ENCODE measurements around the gene SBNO1.

SBNO1 gene

DNA sequence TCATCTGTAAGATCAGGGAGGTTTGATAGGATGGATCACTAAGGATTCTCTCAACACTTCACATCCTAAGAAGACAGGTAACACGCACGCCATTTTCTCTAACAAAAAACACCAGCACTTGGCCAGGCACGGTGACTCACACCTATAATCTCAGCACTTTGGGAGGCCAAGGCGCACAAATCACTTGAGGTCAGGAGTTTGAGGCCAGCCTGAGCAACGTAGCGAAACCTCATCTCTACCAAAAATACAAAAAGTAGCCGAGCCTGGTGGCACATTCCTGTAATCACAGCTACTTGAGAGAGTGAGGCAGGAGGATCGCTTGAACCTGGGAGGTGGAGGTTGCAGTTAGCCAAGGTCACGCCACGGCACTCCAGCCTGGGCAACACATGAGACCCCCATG lies 82.5 kb downstream of the SBNO1 start:
- no peaks in the 10 kb centered on the region for H3K27me3 ChIP-seq (ENCODE audit: control insufficient read depth in 2 of 2, insufficient read depth in 2 of 2, low read length in 2 of 2)
- H3K9me3 ChIP-seq (ENCODE audit: control insufficient read depth in 2 of 2, low read length in 2 of 2) = no peaks in the 10 kb centered on the region
- no peaks in the 10 kb centered on the region for H3K4me1 ChIP-seq (ENCODE audit: control insufficient read depth in 2 of 2, insufficient read depth in 2 of 2, low read length in 2 of 2)
- H3K36me3 ChIP-seq (ENCODE audit: control insufficient read depth in 2 of 2, insufficient read depth in 2 of 2, low read length in 2 of 2) = no peaks in the 10 kb centered on the region
- H3K27ac ChIP-seq (ENCODE audit: low read depth in 2 of 2, low read length in 2 of 2) = no peak overlapping the region
- H3K4me3 ChIP-seq (ENCODE audit: low read length in 2 of 2) = no peak overlapping the region
- no peak overlapping the region for H3K9ac ChIP-seq (ENCODE audit: low read depth in 1 of 2, low read length in 2 of 2)

DNA sequence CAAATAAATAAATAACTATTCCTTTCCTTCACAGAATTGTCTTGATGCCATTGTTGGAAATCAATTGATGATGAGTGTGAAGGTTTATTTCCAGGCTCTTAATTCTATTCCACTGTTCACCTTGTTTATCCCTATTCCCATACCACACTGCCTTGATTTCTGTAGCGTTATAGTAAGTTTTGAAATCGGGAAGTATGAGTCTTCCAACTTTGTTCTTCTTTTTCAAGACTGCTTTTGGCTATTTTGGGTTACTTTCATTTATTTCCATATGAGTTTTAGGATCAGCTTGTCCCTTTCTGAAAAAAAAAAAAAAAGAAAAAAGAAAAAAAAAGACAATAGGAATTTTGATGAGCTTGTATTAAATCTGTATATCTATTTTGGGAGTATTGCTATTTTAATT lies 83.7 kb downstream of the SBNO1 start:
- Histone ChIP-seq H3K9ac (ENCODE audit: low read depth in 1 of 2, low read length in 2 of 2) (no peak overlapping the region), H3K4me1 (ENCODE audit: control insufficient read depth in 2 of 2, insufficient read depth in 2 of 2, low read length in 2 of 2) (no peaks in the 10 kb centered on the region), H3K9me3 (ENCODE audit: control insufficient read depth in 2 of 2, low read length in 2 of 2) (no peaks in the 10 kb centered on the region), H3K27me3 (ENCODE audit: control insufficient read depth in 2 of 2, insufficient read depth in 2 of 2, low read length in 2 of 2) (no peaks in the 10 kb centered on the region), H3K36me3 (ENCODE audit: control insufficient read depth in 2 of 2, insufficient read depth in 2 of 2, low read length in 2 of 2) (no peaks in the 10 kb centered on the region), H3K27ac (ENCODE audit: low read depth in 2 of 2, low read length in 2 of 2) (no peak overlapping the region), H3K4me3 (ENCODE audit: low read length in 2 of 2) (no peak overlapping the region)

- Histone ChIP-seq H3K4me3 (ENCODE audit: low read length in 2 of 2) (no peak overlapping the region), H3K4me1 (ENCODE audit: control insufficient read depth in 2 of 2, insufficient read depth in 2 of 2, low read length in 2 of 2) (no peaks in the 10 kb centered on the region), H3K9ac (ENCODE audit: low read depth in 1 of 2, low read length in 2 of 2) (no peak overlapping the region), H3K36me3 (ENCODE audit: control insufficient read depth in 2 of 2, insufficient read depth in 2 of 2, low read length in 2 of 2) (no peaks in the 10 kb centered on the region), H3K27me3 (ENCODE audit: control insufficient read depth in 2 of 2, insufficient read depth in 2 of 2, low read length in 2 of 2) (no peaks in the 10 kb centered on the region), H3K9me3 (ENCODE audit: control insufficient read depth in 2 of 2, low read length in 2 of 2) (no peaks in the 10 kb centered on the region), H3K27ac (ENCODE audit: low read depth in 2 of 2, low read length in 2 of 2) (peak overlapping the region in 1 of 2 donors; percentile 37)
These were observed 86.5 kb downstream of the SBNO1 start for GRCh38 chr12:123278101-123278627.

GRCh38 chr12:123273166-123273565 lies 91.5 kb downstream of the SBNO1 start:
- H3K4me3 ChIP-seq (ENCODE audit: low read length in 2 of 2) = no peak overlapping the region
- no peaks in the 10 kb centered on the region for H3K36me3 ChIP-seq (ENCODE audit: control insufficient read depth in 2 of 2, insufficient read depth in 2 of 2, low read length in 2 of 2)
- H3K9ac ChIP-seq (ENCODE audit: low read depth in 1 of 2, low read length in 2 of 2) = no peak overlapping the region
- no peak overlapping the region for H3K27ac ChIP-seq (ENCODE audit: low read depth in 2 of 2, low read length in 2 of 2)
- H3K27me3 ChIP-seq (ENCODE audit: control insufficient read depth in 2 of 2, insufficient read depth in 2 of 2, low read length in 2 of 2) = no peaks in the 10 kb centered on the region
- peaks cover 6 to 17% of the 10 kb centered on the region in 2 donors for H3K4me1 ChIP-seq (ENCODE audit: control insufficient read depth in 2 of 2, insufficient read depth in 2 of 2, low read length in 2 of 2)
- no peaks in the 10 kb centered on the region for H3K9me3 ChIP-seq (ENCODE audit: control insufficient read depth in 2 of 2, low read length in 2 of 2)

GRCh38 chr12:123271001-123271668 lies 93.5 kb downstream of the SBNO1 start:
- no peaks in the 10 kb centered on the region for H3K9me3 ChIP-seq (ENCODE audit: control insufficient read depth in 2 of 2, low read length in 2 of 2)
- peaks cover 6 to 17% of the 10 kb centered on the region in 2 donors for H3K4me1 ChIP-seq (ENCODE audit: control insufficient read depth in 2 of 2, insufficient read depth in 2 of 2, low read length in 2 of 2)
- H3K9ac ChIP-seq (ENCODE audit: low read depth in 1 of 2, low read length in 2 of 2) = peak overlapping the region in 1 of 2 donors; percentile 74
- H3K27me3 ChIP-seq (ENCODE audit: control insufficient read depth in 2 of 2, insufficient read depth in 2 of 2, low read length in 2 of 2) = no peaks in the 10 kb centered on the region
- H3K4me3 ChIP-seq (ENCODE audit: low read length in 2 of 2) = peak overlapping the region; percentile 65 to 74
- peak overlapping the region in 1 of 2 donors; percentile 51 for H3K27ac ChIP-seq (ENCODE audit: low read depth in 2 of 2, low read length in 2 of 2)
- peaks cover 0 to 6% of the 10 kb centered on the region in 2 donors for H3K36me3 ChIP-seq (ENCODE audit: control insufficient read depth in 2 of 2, insufficient read depth in 2 of 2, low read length in 2 of 2)

DNA sequence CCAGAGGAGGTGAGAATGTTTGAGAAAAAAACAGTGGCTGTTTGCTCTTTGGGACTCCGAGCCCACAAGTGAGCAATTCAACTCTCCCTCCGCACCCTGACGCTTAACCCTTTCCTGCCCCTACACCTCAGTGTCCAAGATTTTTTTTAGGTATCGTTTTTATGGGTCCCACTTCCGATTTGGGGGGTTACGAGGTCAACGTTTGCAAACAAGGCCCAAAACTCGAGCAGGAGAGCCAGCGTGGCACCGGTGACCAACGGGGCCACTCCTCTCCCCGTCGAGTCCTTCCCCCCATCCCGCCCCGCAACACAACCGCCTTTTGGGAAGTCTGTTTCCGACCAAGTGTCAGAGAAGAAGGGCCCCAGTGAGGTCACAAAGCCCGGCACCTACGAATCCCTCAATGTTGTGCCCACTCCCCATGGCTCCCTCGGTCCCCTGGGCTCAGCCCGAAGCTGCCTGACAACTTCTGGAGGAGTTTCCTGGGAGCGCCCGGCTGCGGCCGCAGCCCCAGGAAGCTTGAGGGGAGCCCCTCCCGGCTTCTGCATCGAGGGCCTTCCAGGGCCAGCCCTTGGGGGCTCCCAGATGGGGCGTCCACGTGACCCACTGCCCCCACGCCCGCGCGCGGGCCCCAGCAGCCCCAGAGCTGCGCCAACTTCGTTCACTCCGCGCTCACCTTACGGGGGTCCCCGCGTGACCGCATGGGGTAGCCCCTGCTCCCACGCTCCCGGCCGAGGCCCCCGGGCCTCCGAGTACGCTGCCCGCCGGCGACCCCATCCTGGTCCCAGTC lies 94.2 kb downstream of the SBNO1 start:
- Histone ChIP-seq H3K4me3 (ENCODE audit: low read length in 2 of 2) (peak overlapping the region; percentile 65 to 74), H3K9ac (ENCODE audit: low read depth in 1 of 2, low read length in 2 of 2) (peak overlapping the region; percentile 66 to 74), H3K27ac (ENCODE audit: low read depth in 2 of 2, low read length in 2 of 2) (peak overlapping the region; percentile 51 to 70), H3K9me3 (ENCODE audit: control insufficient read depth in 2 of 2, low read length in 2 of 2) (no peaks in the 10 kb centered on the region), H3K36me3 (ENCODE audit: control insufficient read depth in 2 of 2, insufficient read depth in 2 of 2, low read length in 2 of 2) (peaks cover 2 to 6% of the 10 kb centered on the region in 2 donors), H3K4me1 (ENCODE audit: control insufficient read depth in 2 of 2, insufficient read depth in 2 of 2, low read length in 2 of 2) (peaks cover 6 to 17% of the 10 kb centered on the region in 2 donors), H3K27me3 (ENCODE audit: control insufficient read depth in 2 of 2, insufficient read depth in 2 of 2, low read length in 2 of 2) (no peaks in the 10 kb centered on the region)

DNA sequence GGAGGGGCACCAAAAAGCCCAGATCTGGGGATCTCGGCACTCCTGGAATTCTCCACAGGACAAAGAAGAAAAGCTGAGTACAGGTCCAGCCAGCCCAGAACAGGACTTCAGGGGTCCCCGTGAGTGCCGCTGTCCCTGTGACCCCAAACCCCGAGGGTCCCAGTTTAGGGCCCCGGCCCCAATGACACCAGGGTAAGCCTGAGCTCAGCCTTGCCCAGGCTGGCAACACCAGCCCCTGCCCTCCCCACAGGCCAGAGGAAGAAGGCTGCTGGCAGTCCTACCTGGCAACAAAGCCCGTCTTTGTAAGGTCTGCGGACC lies 94.8 kb downstream of the SBNO1 start:
- Histone ChIP-seq H3K9ac (ENCODE audit: low read depth in 1 of 2, low read length in 2 of 2) (peak overlapping the region; percentile 66 to 74), H3K27me3 (ENCODE audit: control insufficient read depth in 2 of 2, insufficient read depth in 2 of 2, low read length in 2 of 2) (no peaks in the 10 kb centered on the region), H3K9me3 (ENCODE audit: control insufficient read depth in 2 of 2, low read length in 2 of 2) (no peaks in the 10 kb centered on the region), H3K27ac (ENCODE audit: low read depth in 2 of 2, low read length in 2 of 2) (peak overlapping the region; percentile 51 to 70), H3K4me1 (ENCODE audit: control insufficient read depth in 2 of 2, insufficient read depth in 2 of 2, low read length in 2 of 2) (peaks cover 6 to 17% of the 10 kb centered on the region in 2 donors), H3K36me3 (ENCODE audit: control insufficient read depth in 2 of 2, insufficient read depth in 2 of 2, low read length in 2 of 2) (peaks cover 2 to 8% of the 10 kb centered on the region in 2 donors), H3K4me3 (ENCODE audit: low read length in 2 of 2) (peak overlapping the region; percentile 65 to 74)

DNA sequence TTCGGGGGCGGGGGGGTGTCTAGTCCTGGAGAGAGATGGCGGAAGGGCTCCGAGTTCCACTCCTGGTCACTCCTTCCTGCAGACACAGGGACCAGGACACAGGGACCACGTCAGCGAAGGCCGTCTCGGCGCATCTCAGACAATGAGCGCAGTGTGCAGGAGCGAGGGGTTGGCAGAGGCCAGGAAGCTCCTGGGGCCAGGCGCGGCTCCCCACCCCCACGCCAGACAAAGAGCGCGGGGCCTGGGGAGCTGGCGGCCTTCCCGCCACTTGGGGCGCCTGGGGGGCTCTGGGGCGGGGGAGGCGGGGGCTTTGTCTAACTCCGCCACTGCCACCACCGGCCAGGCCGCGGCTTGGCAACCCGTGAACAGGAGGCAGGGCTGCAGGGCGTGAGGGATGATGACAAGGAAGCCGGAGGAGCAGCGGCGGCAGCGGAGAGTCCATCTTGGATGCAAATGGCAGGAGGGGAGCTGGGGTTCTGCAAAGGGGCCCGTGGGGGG lies 95.2 kb downstream of the SBNO1 start:
- Histone ChIP-seq H3K9me3 (ENCODE audit: control insufficient read depth in 2 of 2, low read length in 2 of 2) (no peaks in the 10 kb centered on the region), H3K36me3 (ENCODE audit: control insufficient read depth in 2 of 2, insufficient read depth in 2 of 2, low read length in 2 of 2) (peaks cover 5 to 12% of the 10 kb centered on the region in 2 donors), H3K27ac (ENCODE audit: low read depth in 2 of 2, low read length in 2 of 2) (peak overlapping the region; percentile 51 to 70), H3K4me3 (ENCODE audit: low read length in 2 of 2) (peak overlapping the region; percentile 65 to 74), H3K4me1 (ENCODE audit: control insufficient read depth in 2 of 2, insufficient read depth in 2 of 2, low read length in 2 of 2) (peaks cover 6 to 17% of the 10 kb centered on the region in 2 donors), H3K27me3 (ENCODE audit: control insufficient read depth in 2 of 2, insufficient read depth in 2 of 2, low read length in 2 of 2) (no peaks in the 10 kb centered on the region), H3K9ac (ENCODE audit: low read depth in 1 of 2, low read length in 2 of 2) (peak overlapping the region; percentile 66 to 74)

DNA sequence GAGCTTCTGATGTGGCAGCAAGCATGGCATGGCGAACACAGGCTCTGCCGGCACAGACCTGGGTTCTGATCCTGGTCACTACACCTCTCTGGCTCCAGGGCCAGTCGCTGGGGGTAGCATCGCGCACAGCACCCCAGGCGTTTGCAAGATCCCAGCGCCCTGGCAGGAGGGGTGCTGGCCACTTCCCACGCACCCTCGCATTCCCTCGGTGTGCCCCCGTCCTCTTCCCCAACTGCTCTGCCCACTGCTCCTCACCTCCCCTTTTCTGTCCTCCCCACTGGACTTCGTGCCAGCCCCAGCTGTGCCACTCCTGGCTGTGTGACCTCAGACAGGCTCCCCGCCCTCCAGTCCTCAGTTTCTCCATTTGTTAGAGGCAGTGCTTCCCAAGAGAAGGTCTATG lies 95.8 kb downstream of the SBNO1 start:
- Histone ChIP-seq H3K27me3 (ENCODE audit: control insufficient read depth in 2 of 2, insufficient read depth in 2 of 2, low read length in 2 of 2) (no peaks in the 10 kb centered on the region), H3K9me3 (ENCODE audit: control insufficient read depth in 2 of 2, low read length in 2 of 2) (no peaks in the 10 kb centered on the region), H3K9ac (ENCODE audit: low read depth in 1 of 2, low read length in 2 of 2) (no peak overlapping the region), H3K4me1 (ENCODE audit: control insufficient read depth in 2 of 2, insufficient read depth in 2 of 2, low read length in 2 of 2) (peaks cover 6 to 17% of the 10 kb centered on the region in 2 donors), H3K4me3 (ENCODE audit: low read length in 2 of 2) (no peak overlapping the region), H3K27ac (ENCODE audit: low read depth in 2 of 2, low read length in 2 of 2) (peak overlapping the region in 1 of 2 donors; percentile 52), H3K36me3 (ENCODE audit: control insufficient read depth in 2 of 2, insufficient read depth in 2 of 2, low read length in 2 of 2) (peaks cover 6 to 12% of the 10 kb centered on the region in 2 donors)

Data from mucosa of rectum (tissue), 2 donors.